H1 (cell line): Measurements from ENCODE around the gene ZNF597. TPM values are rescaled to one million over a fixed set of nuclear protein-coding genes. Genes with fewer than 3 reads are reported as not detected.

ENCODE experiments used
- BACH1 ChIP-seq: IDR thresholded peaks from 2 replicates; pipeline ENCODE4 v1.6.1; 2012; ENCODE audit warnings: low read length, improper control_type of control experiment
- CBX5 ChIP-seq: fragments of 300-800, 300-1000 bp; sonication (generic); IDR thresholded peaks from 2 replicates; pipeline ENCODE4 v1.7.1; 2016; ENCODE audit warnings: antibody characterized with exemption, low read length, low read depth
- EGR1 ChIP-seq: IDR thresholded peaks from 2 replicates; pipeline ENCODE4 v1.6.1; 2011; ENCODE audit warnings: low read depth, low read length, borderline replicate concordance
- SUZ12 ChIP-seq: fragments of 200-600 bp; sonication (generic); IDR thresholded peaks from 2 replicates; pipeline ENCODE4 v1.6.1; 2012; ENCODE audit warnings: mild to moderate bottlenecking, inconsistent platforms, low read length, moderate library complexity, mixed read lengths
- TAF1 ChIP-seq: IDR thresholded peaks from 2 replicates; pipeline ENCODE4 v1.6.1; 2011; ENCODE audit warnings: mild to moderate bottlenecking, low read depth, low read length
- TBP ChIP-seq: IDR thresholded peaks from 2 replicates; pipeline ENCODE4 v1.6.1; 2011; ENCODE audit warnings: low read depth, low read length, improper control_type of control experiment
- polyA plus RNA-seq, 7 experiments: library from polyadenylated mRNA; depleted of rRNA in 3 of 7; stranded (reverse) in 5 of 7; unstranded in 2 of 7; fragments of >200 nt in 5 of 7; fragments of 200-250 nt in 2 of 7; gene quantifications; 1 replicate in 5 of 7; 2 replicates in 1 of 7; 4 replicates in 1 of 7; pipeline versions ENCODE4 v1.2.1 to v1.2.3, GENCODE V29; 2011 to 2013; ENCODE audit warnings: missing spikeins in 2 of 7, mixed read lengths in 2 of 7
- total RNA-seq: library from RNA; stranded (reverse); fragmentation: NEBNext Ultra II Directional; extraction: Animal tissue kit (Norgen Biotek cat#: 25700); gene quantifications from 2 replicates; pipeline ENCODE4 v1.2.1, GENCODE V29; 2021
- TF ChIP-seq, protein P1 (sequence below): fragments of 300-600 bp; sonication (generic); IDR thresholded peaks from 2 replicates; pipeline ENCODE4 v1.7.1; 2012; ENCODE audit warnings: low read length, moderate library complexity, mild to moderate bottlenecking, inconsistent platforms; ENCODE audit not compliant: insufficient replicate concordance
- TF ChIP-seq, protein P2 (sequence below): IDR thresholded peaks from 2 replicates; pipeline ENCODE4 v1.6.1; 2011; ENCODE audit warnings: low read length, improper control_type of control experiment
- TF ChIP-seq, protein P3 (sequence below): IDR thresholded peaks from 2 replicates; pipeline ENCODE4 v1.6.1; 2012; ENCODE audit warnings: inconsistent platforms

Gene ZNF597
- total and polyA plus RNA-seq, 2 of the 8 experiments (the other 6 are each of a cell fraction or from before 2014, with no cell fraction given) = 0.68 to 2.6 TPM

DNA sequence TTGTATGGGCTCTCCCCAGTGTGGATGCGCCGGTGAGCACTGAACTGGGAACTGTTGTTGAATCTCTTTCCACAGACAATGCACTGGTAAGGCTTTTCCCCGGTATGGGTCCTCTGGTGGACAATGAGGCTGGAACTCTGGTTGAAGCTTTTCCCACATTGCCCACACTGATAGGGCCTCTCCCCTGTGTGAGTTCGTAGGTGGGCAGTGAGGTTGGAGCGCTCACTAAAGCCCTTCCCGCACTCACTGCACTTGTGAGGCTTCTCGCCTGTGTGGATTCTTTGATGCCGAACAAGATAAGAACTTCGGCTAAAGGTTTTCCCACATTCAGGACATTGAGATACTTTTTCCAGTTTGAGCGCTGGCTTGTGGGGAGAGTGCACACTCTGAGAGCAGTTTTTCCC is 60.3 kb downstream of the ZNF597 start (continued):
- TF ChIP-seq, protein P1, sequence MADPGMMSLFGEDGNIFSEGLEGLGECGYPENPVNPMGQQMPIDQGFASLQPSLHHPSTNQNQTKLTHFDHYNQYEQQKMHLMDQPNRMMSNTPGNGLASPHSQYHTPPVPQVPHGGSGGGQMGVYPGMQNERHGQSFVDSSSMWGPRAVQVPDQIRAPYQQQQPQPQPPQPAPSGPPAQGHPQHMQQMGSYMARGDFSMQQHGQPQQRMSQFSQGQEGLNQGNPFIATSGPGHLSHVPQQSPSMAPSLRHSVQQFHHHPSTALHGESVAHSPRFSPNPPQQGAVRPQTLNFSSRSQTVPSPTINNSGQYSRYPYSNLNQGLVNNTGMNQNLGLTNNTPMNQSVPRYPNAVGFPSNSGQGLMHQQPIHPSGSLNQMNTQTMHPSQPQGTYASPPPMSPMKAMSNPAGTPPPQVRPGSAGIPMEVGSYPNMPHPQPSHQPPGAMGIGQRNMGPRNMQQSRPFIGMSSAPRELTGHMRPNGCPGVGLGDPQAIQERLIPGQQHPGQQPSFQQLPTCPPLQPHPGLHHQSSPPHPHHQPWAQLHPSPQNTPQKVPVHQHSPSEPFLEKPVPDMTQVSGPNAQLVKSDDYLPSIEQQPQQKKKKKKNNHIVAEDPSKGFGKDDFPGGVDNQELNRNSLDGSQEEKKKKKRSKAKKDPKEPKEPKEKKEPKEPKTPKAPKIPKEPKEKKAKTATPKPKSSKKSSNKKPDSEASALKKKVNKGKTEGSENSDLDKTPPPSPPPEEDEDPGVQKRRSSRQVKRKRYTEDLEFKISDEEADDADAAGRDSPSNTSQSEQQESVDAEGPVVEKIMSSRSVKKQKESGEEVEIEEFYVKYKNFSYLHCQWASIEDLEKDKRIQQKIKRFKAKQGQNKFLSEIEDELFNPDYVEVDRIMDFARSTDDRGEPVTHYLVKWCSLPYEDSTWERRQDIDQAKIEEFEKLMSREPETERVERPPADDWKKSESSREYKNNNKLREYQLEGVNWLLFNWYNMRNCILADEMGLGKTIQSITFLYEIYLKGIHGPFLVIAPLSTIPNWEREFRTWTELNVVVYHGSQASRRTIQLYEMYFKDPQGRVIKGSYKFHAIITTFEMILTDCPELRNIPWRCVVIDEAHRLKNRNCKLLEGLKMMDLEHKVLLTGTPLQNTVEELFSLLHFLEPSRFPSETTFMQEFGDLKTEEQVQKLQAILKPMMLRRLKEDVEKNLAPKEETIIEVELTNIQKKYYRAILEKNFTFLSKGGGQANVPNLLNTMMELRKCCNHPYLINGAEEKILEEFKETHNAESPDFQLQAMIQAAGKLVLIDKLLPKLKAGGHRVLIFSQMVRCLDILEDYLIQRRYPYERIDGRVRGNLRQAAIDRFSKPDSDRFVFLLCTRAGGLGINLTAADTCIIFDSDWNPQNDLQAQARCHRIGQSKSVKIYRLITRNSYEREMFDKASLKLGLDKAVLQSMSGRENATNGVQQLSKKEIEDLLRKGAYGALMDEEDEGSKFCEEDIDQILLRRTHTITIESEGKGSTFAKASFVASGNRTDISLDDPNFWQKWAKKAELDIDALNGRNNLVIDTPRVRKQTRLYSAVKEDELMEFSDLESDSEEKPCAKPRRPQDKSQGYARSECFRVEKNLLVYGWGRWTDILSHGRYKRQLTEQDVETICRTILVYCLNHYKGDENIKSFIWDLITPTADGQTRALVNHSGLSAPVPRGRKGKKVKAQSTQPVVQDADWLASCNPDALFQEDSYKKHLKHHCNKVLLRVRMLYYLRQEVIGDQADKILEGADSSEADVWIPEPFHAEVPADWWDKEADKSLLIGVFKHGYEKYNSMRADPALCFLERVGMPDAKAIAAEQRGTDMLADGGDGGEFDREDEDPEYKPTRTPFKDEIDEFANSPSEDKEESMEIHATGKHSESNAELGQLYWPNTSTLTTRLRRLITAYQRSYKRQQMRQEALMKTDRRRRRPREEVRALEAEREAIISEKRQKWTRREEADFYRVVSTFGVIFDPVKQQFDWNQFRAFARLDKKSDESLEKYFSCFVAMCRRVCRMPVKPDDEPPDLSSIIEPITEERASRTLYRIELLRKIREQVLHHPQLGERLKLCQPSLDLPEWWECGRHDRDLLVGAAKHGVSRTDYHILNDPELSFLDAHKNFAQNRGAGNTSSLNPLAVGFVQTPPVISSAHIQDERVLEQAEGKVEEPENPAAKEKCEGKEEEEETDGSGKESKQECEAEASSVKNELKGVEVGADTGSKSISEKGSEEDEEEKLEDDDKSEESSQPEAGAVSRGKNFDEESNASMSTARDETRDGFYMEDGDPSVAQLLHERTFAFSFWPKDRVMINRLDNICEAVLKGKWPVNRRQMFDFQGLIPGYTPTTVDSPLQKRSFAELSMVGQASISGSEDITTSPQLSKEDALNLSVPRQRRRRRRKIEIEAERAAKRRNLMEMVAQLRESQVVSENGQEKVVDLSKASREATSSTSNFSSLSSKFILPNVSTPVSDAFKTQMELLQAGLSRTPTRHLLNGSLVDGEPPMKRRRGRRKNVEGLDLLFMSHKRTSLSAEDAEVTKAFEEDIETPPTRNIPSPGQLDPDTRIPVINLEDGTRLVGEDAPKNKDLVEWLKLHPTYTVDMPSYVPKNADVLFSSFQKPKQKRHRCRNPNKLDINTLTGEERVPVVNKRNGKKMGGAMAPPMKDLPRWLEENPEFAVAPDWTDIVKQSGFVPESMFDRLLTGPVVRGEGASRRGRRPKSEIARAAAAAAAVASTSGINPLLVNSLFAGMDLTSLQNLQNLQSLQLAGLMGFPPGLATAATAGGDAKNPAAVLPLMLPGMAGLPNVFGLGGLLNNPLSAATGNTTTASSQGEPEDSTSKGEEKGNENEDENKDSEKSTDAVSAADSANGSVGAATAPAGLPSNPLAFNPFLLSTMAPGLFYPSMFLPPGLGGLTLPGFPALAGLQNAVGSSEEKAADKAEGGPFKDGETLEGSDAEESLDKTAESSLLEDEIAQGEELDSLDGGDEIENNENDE = no peak
- no peak for TF ChIP-seq BACH1
- TF ChIP-seq TAF1 = no peak
- TF ChIP-seq, protein P2, sequence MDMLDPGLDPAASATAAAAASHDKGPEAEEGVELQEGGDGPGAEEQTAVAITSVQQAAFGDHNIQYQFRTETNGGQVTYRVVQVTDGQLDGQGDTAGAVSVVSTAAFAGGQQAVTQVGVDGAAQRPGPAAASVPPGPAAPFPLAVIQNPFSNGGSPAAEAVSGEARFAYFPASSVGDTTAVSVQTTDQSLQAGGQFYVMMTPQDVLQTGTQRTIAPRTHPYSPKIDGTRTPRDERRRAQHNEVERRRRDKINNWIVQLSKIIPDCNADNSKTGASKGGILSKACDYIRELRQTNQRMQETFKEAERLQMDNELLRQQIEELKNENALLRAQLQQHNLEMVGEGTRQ = no peak
- TF ChIP-seq TBP = no peak
- TF ChIP-seq CBX5 = 0 out of 2 replicates have a peak, but pooled peaks have one; percentile 69
- no peak for TF ChIP-seq SUZ12
- no peak for TF ChIP-seq EGR1
- TF ChIP-seq, protein P3, sequence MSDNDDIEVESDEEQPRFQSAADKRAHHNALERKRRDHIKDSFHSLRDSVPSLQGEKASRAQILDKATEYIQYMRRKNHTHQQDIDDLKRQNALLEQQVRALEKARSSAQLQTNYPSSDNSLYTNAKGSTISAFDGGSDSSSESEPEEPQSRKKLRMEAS = no peak
- TF ChIP-seq, all 59 proteins: peak for 1
